ENCODE results near the gene RTL9. TPM values are rescaled to one million over a fixed set of nuclear protein-coding genes. Genes with fewer than 3 reads are reported as not detected.
A peak's percentile ranks its signal among the peaks of the same experiment; 100 is the strongest.
"Not testable (repeated sequence)": the region's sequence is repeated elsewhere in the genome, so short reads cannot be mapped to it uniquely, and the experiment has no call there.

RTL9 gene
- total and polyA plus RNA-seq, 8 donors, result under 0.01 TPM; not detected in 7

DNA sequence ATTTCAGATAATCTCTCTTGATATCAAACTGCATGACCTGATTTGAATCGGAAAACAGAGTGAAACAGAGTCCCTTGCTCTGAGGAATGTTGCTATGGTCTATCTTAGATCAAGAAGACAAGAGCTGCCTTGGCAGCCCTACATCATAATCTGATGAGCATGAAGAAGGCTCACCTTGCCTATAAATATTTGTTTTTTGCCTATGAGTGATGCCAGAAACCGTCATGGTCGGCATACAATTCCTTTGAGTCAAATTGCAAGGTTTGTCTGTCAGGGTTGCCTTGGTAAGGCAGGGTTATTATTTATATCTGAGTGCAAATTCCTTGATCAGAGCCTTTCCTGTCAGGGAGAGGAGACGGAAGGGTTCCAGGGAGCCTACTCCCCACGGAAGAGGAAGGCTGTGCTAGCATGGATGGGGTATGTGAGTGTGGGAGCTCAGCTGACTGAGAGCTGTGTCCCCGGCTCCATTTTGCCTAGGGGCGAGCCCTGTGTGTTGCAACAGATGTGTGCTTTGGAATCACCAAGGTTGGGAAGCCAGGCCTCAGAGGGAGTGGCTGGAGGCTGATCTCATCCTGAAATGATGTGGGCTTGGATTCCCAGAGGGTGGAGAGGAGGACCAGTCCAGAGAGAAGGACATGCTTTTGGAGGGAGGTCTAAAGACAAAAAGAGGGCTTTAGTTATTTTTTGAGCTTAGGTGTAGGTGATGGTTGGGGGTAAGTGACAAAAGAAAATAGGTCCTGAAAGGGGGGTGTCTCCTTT is 43.6 kb downstream of the RTL9 start:
- intact Hi-C loops (cut with DNase I; ENCODE audit: low total_unique reads), result no loop called here
- H3K36me3 ChIP-seq, result no peaks in the 10 kb centered on the region
- WGBS, 5 donors, result 55 to 74% (median 70%) methylated on average over 5 to 7 of the region's 7 CpGs
- TF ChIP-seq POLR2A (IDR thresholded peaks at IDR 0.05) (no peak), EP300 (IDR thresholded peaks at IDR 0.05) (no peak), CTCF (IDR thresholded peaks at IDR 0.05) (no peak), POLR2AphosphoS5 (IDR thresholded peaks at IDR 0.05) (no peak)
- H3K4me1 ChIP-seq, result no peaks in the 10 kb centered on the region
- peak in 1 of 2 donors; percentile 27 for DNase-seq
- H3K9me3 ChIP-seq, result no peaks in the 10 kb centered on the region
- H3K27ac ChIP-seq, result no peak overlapping the region
- H3K4me3 ChIP-seq, result no peak overlapping the region
- H3K27me3 ChIP-seq, result peaks cover 0 to 20% (median 0%) of the 10 kb centered on the region in 3 donors

DNA sequence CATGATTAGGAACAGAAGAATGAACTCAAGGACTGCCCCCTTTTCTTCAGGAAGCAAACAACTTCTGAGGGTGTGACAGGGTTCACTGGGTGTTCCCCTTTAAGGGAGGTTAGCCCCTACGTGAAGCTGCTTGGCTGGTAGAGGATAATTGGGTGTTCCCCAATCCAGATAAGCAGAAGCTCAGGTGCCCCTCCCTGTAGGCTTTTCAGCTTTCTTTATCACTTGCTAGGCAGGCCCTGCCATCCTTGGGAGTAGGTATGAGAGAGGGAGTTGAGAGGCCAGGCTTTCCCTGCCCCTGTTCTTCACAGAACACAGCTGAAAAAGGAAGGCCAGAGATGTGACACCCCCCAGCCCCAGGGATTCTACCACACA is 44.2 kb downstream of the RTL9 start:
- WGBS, 5 donors, result 0 to 53% (median 14%) methylated on average over 1 of the region's 1 CpG; no CpG with 5 or more reads in 1 of the 5 donors
- no peaks in the 10 kb centered on the region for H3K9me3 ChIP-seq
- intact Hi-C loops (cut with DNase I; ENCODE audit: low total_unique reads), result no loop called here
- no peaks in the 10 kb centered on the region for H3K4me1 ChIP-seq
- DNase-seq, result peak in 1 of 2 donors; percentile 33
- H3K36me3 ChIP-seq, result no peaks in the 10 kb centered on the region
- no peak overlapping the region for H3K4me3 ChIP-seq
- H3K27me3 ChIP-seq, result peaks cover 0 to 15% (median 0%) of the 10 kb centered on the region in 3 donors
- TF ChIP-seq POLR2AphosphoS5 (IDR thresholded peaks at IDR 0.05), result no peak
- no peak for TF ChIP-seq POLR2A (IDR thresholded peaks at IDR 0.05)
- no peak for TF ChIP-seq EP300 (IDR thresholded peaks at IDR 0.05)
- TF ChIP-seq CTCF (IDR thresholded peaks at IDR 0.05), result no peak
- H3K27ac ChIP-seq, result no peak overlapping the region

GRCh38 chrX:110403441-110404238 is 45.0 kb downstream of the RTL9 start:
- H3K9me3 ChIP-seq, result no peaks in the 10 kb centered on the region
- intact Hi-C loops (cut with DNase I; ENCODE audit: low total_unique reads), result no loop called here
- whole genome bisulfite sequencing, 5 donors, result 77 to 82% (median 81%) methylated on average over 13 to 15 of the region's 15 CpGs
- no peaks in the 10 kb centered on the region for H3K36me3 ChIP-seq
- no peak overlapping the region for H3K27ac ChIP-seq
- H3K4me3 ChIP-seq, result no peak overlapping the region
- no peak for DNase-seq
- TF ChIP-seq POLR2A (IDR thresholded peaks at IDR 0.05) (no peak), POLR2AphosphoS5 (IDR thresholded peaks at IDR 0.05) (no peak), EP300 (IDR thresholded peaks at IDR 0.05) (no peak), CTCF (IDR thresholded peaks at IDR 0.05) (no peak)
- peaks cover 0 to 9% (median 0%) of the 10 kb centered on the region in 3 donors for H3K27me3 ChIP-seq
- H3K4me1 ChIP-seq, result no peaks in the 10 kb centered on the region

GRCh38 chrX:110404376-110404775 is 45.7 kb downstream of the RTL9 start:
- DNase-seq, result no peak
- H3K9me3 ChIP-seq, result no peaks in the 10 kb centered on the region
- H3K27ac ChIP-seq, result no peak overlapping the region
- intact Hi-C loops (cut with DNase I; ENCODE audit: low total_unique reads), result no loop called here
- no peak overlapping the region for H3K4me3 ChIP-seq
- no peak for TF ChIP-seq POLR2A (IDR thresholded peaks at IDR 0.05)
- no peak for TF ChIP-seq CTCF (IDR thresholded peaks at IDR 0.05)
- no peaks in the 10 kb centered on the region for H3K4me1 ChIP-seq
- H3K36me3 ChIP-seq, result no peaks in the 10 kb centered on the region
- peaks cover 0 to 9% (median 0%) of the 10 kb centered on the region in 3 donors for H3K27me3 ChIP-seq
- 82 to 94% (median 87%) methylated on average over 6 of the region's 6 CpGs for WGBS, 5 donors

DNA sequence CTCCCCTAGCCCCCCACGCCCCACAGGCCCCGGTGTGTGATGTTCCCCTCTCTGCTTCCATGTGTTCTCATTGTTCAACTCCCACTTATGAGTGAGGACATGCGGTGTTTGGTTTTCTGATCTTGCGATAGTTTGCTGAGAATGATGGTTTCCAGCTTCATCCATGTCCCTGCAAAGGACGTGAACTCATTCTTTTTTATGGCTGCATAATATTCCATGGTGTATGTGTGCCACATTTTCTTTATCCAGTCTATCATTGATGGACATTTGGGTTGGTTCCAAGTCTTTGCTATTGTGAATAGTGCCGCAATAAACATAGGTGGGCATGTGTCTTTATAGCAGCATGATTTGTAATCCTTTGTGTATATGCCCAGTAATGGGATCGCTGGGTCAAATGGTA is 47.6 kb downstream of the RTL9 start:
- H3K27me3 ChIP-seq; intact Hi-C loops (cut with DNase I; ENCODE audit: low total_unique reads): not testable (repeated sequence)
- WGBS, 5 donors, result 90 to 95% (median 93%) methylated on average over 7 of the region's 7 CpGs

More for the DNA sequence above, 47.6 kb downstream of the RTL9 start:
- H3K4me3 ChIP-seq, DNase-seq, H3K27ac ChIP-seq, H3K9me3 ChIP-seq, H3K4me1 ChIP-seq, H3K36me3 ChIP-seq: not testable (repeated sequence)

Data from stomach (tissue), 9 donors.